KMS-11 (cell line): Measurements from ENCODE around the gene ING2.

ENCODE experiments used
- H2AFZ ChIP-seq: fragments of 200-600 bp; sonication (generic); 2 replicates; pipeline ENCODE4 v1.6.1; 2016; ENCODE audit warnings: antibody characterized with exemption, mixed run types, low read depth
- H3K27ac ChIP-seq: fragments of 200-600 bp; sonication (generic); 2 replicates; pipeline ENCODE4 v1.6.1; 2016; ENCODE audit warnings: mild to moderate bottlenecking, mixed run types
- H3K27me3 ChIP-seq: fragments of 200-600 bp; sonication (generic); 2 replicates; pipeline ENCODE4 v1.6.1; 2017; ENCODE audit warnings: mild to moderate bottlenecking, low read depth, mixed run types, moderate library complexity; ENCODE audit not compliant: insufficient read depth
- H3K36me3 ChIP-seq: fragments of 200-600 bp; sonication (generic); 2 replicates; pipeline ENCODE4 v1.6.1; 2017; ENCODE audit warnings: mild to moderate bottlenecking, mixed run types; ENCODE audit not compliant: insufficient read depth
- H3K4me1 ChIP-seq: fragments of 200-600 bp; sonication (generic); 2 replicates; pipeline ENCODE4 v1.6.1; 2016; ENCODE audit warnings: mild to moderate bottlenecking, low read depth, mixed run types; ENCODE audit not compliant: poor library complexity, severe bottlenecking
- H3K4me2 ChIP-seq: fragments of 200-600 bp; sonication (generic); 2 replicates; pipeline ENCODE4 v1.7.0; 2016; ENCODE audit warnings: mild to moderate bottlenecking, mixed run types
- H3K4me3 ChIP-seq: fragments of 200-600 bp; sonication (generic); IDR thresholded peaks from 2 replicates; pipeline ENCODE4 v1.6.1; 2017; ENCODE audit warnings: low read depth, low read length, mixed read lengths; ENCODE audit not compliant: insufficient read depth
- H3K79me2 ChIP-seq: fragments of 200-600 bp; sonication (generic); 2 replicates; pipeline ENCODE4 v1.6.1; 2016; ENCODE audit warnings: low read depth, mixed run types; ENCODE audit not compliant: insufficient read depth
- H3K9ac ChIP-seq: fragments of 200-600 bp; sonication (generic); 2 replicates; pipeline ENCODE4 v1.6.1; 2016; ENCODE audit warnings: mild to moderate bottlenecking, mixed run types
- H4K20me1 ChIP-seq: fragments of 200-600 bp; sonication (generic); 2 replicates; pipeline ENCODE4 v1.6.1; 2016; ENCODE audit warnings: mild to moderate bottlenecking, mixed run types; ENCODE audit not compliant: insufficient read depth
- CTCF ChIP-seq: fragments of 200-600 bp; sonication (generic); conservative IDR thresholded peaks from 2 replicates; pipeline ENCODE4 v1.6.1; 2017; ENCODE audit warnings: low read depth, mild to moderate bottlenecking, antibody characterized with exemption, low read length, moderate library complexity, mixed read lengths

Gene ING2

GRCh38 chr4:183467246-183467645, 37.6 kb upstream of the ING2 start:
- TF ChIP-seq CTCF = no peak
- no peak overlapping the region for H3K4me3 ChIP-seq
- H3K79me2 ChIP-seq = no peaks in the 10 kb centered on the region
- no peaks in the 10 kb centered on the region for H3K4me1 ChIP-seq
- no peak overlapping the region for H3K27ac ChIP-seq
- no peak overlapping the region for H2AFZ ChIP-seq
- H3K9ac ChIP-seq = no peak overlapping the region
- no peak overlapping the region for H3K4me2 ChIP-seq
- H3K36me3 ChIP-seq = no peaks in the 10 kb centered on the region
- no peaks in the 10 kb centered on the region for H4K20me1 ChIP-seq
- no peaks in the 10 kb centered on the region for H3K27me3 ChIP-seq

GRCh38 chr4:183468210-183469095, 36.4 kb upstream of the ING2 start:
- no peak for TF ChIP-seq CTCF
- H3K9ac ChIP-seq = no peak overlapping the region
- H3K27me3 ChIP-seq = no peaks in the 10 kb centered on the region
- H3K36me3 ChIP-seq = no peaks in the 10 kb centered on the region
- H4K20me1 ChIP-seq = no peaks in the 10 kb centered on the region
- H3K4me3 ChIP-seq = no peak overlapping the region
- H3K4me2 ChIP-seq = no peak overlapping the region
- no peak overlapping the region for H2AFZ ChIP-seq
- H3K27ac ChIP-seq = no peak overlapping the region
- H3K4me1 ChIP-seq = no peaks in the 10 kb centered on the region
- H3K79me2 ChIP-seq = no peaks in the 10 kb centered on the region

- H3K27ac ChIP-seq = no peak overlapping the region
- H3K4me3 ChIP-seq = no peak overlapping the region
- H3K4me2 ChIP-seq = no peak overlapping the region
- H3K4me1 ChIP-seq = no peaks in the 10 kb centered on the region
- H4K20me1 ChIP-seq = no peaks in the 10 kb centered on the region
- no peaks in the 10 kb centered on the region for H3K27me3 ChIP-seq
- TF ChIP-seq CTCF = no peak
- H3K36me3 ChIP-seq = no peaks in the 10 kb centered on the region
- no peaks in the 10 kb centered on the region for H3K79me2 ChIP-seq
- H3K9ac ChIP-seq = no peak overlapping the region
- H2AFZ ChIP-seq = no peak overlapping the region
Observed at GRCh38 chr4:183469285-183469684, 35.6 kb upstream of the ING2 start.

GRCh38 chr4:183469936-183470335, 34.9 kb upstream of the ING2 start:
- TF ChIP-seq CTCF = no peak
- Histone ChIP-seq H3K79me2 (no peaks in the 10 kb centered on the region), H3K4me2 (no peak overlapping the region), H3K27ac (no peak overlapping the region), H4K20me1 (no peaks in the 10 kb centered on the region), H3K9ac (no peak overlapping the region), H3K4me3 (no peak overlapping the region), H3K27me3 (no peaks in the 10 kb centered on the region), H3K36me3 (no peaks in the 10 kb centered on the region), H2AFZ (no peak overlapping the region), H3K4me1 (no peaks in the 10 kb centered on the region)
